Neutrophil (primary cell): ENCODE data around the gene INPP5A.

Experiments used
- H3K27ac ChIP-seq: fragments of 200-600 bp; sonication (generic); 2 replicates; pipeline ENCODE4 v1.5.1; 2016; ENCODE audit warnings: mild to moderate bottlenecking, moderate library complexity
- H3K27me3 ChIP-seq: fragments of 200-600 bp; sonication (generic); 2 replicates; pipeline ENCODE4 v1.6.0; 2016; ENCODE audit warnings: mild to moderate bottlenecking
- H3K36me3 ChIP-seq: fragments of 200-600 bp; sonication (generic); 2 replicates; pipeline ENCODE4 v1.5.1; 2017
- H3K4me1 ChIP-seq, 2 experiments: fragments of 200-600 bp in 1 of 2; sonication (generic) in 1 of 2; 1 replicate in 1 of 2; 2 replicates in 1 of 2; pipeline versions ENCODE4 v1.5.1 to v1.6.1; 2013 to 2016; ENCODE audit warnings: low read depth in 1 of 2, low read length in 1 of 2, mild to moderate bottlenecking in 1 of 2, moderate library complexity in 1 of 2; ENCODE audit not compliant: control insufficient read depth in 1 of 2, insufficient read depth in 1 of 2
- H3K4me3 ChIP-seq, 2 experiments: fragments of 200-600 bp in 1 of 2; sonication (generic) in 1 of 2; 1 replicate in 1 of 2; 2 replicates in 1 of 2; pipeline ENCODE4 v1.5.1; 2013 to 2016; ENCODE audit warnings: low read depth in 1 of 2, low read length in 1 of 2, mild to moderate bottlenecking in 1 of 2, moderate library complexity in 1 of 2
- H3K9me3 ChIP-seq: fragments of 200-600 bp; sonication (generic); 2 replicates; pipeline ENCODE4 v1.5.1; 2016
- CTCF ChIP-seq: fragments of 200-600 bp; sonication (generic); IDR thresholded peaks from 2 replicates; pipeline ENCODE4 v1.5.1; 2016; ENCODE audit warnings: antibody characterized with exemption

The INPP5A gene

GRCh38 chr10:132631338-132631735 is 93.8 kb downstream of the INPP5A start:
- Histone ChIP-seq H3K36me3 (no peaks in the 10 kb centered on the region), H3K4me1 (peaks cover 9 to 15% of the 10 kb centered on the region in 2 experiments), H3K9me3 (no peaks in the 10 kb centered on the region), H3K4me3 (no peak overlapping the region), H3K27ac (no peak overlapping the region), H3K27me3 (no peaks in the 10 kb centered on the region)
- TF ChIP-seq CTCF = no peak

- Histone ChIP-seq H3K4me1 (peaks cover 9 to 15% of the 10 kb centered on the region in 2 experiments), H3K4me3 (no peak overlapping the region)
Measured at GRCh38 chr10:132632091-132632561, 94.5 kb downstream of the INPP5A start.

DNA sequence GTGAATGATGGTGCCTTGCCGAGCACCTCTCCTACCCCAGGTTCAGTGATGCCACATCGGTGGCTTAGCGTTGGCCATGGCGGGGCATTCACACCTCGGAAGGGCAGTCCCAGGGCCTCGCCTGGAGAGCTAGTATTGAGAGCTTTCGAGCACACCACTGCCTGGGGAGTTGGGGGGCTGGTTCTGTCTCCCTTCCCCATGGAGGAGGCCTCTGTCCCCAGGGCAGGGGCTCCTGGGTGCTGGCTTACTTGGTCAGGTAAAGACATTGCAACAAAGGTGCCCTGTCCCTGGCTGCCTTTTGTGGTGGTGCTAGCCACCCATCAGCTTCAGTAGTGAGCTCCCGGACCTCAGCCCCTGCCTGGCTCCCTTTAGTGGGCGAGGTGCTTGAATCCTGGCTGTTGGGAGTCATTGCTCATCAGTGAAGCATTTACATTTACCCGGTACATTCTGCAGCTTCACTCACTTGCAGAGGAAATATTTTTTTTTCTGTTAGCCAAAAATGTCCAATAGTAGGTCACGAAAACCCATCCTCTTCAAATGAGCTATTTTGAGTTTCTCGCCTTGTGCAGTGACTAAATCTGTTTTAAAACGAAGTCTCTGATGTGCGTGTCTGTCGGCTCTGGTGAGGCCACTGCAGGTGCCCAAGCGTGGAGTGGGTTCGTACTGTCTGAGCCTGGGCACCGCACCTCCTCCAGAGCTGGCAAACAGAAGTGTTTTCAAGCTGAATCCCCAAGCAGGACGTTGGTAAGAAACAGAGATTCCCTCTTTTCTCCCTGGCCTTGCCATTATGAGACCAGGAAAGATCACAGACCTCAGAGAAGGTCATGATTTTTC is 95.5 kb downstream of the INPP5A start:
- Histone ChIP-seq H3K36me3 (no peaks in the 10 kb centered on the region), H3K9me3 (no peaks in the 10 kb centered on the region), H3K4me3 (no peak overlapping the region), H3K4me1 (peaks cover 7 to 9% of the 10 kb centered on the region in 2 experiments), H3K27me3 (no peaks in the 10 kb centered on the region), H3K27ac (no peak overlapping the region)
- no peak for TF ChIP-seq CTCF

More at GRCh38 chr10:132632091-132632561, 94.5 kb downstream of the INPP5A start:
- Histone ChIP-seq H3K27me3 (no peaks in the 10 kb centered on the region), H3K36me3 (no peaks in the 10 kb centered on the region), H3K9me3 (no peaks in the 10 kb centered on the region), H3K27ac (no peak overlapping the region)
- no peak for TF ChIP-seq CTCF

GRCh38 chr10:132634241-132634946 is 96.8 kb downstream of the INPP5A start:
- Histone ChIP-seq H3K9me3 (no peaks in the 10 kb centered on the region), H3K4me1 (no peaks in the 10 kb centered on the region), H3K4me3 (no peak overlapping the region), H3K36me3 (no peaks in the 10 kb centered on the region), H3K27me3 (no peaks in the 10 kb centered on the region), H3K27ac (no peak overlapping the region)
- no peak for TF ChIP-seq CTCF

- H3K27ac ChIP-seq = no peak overlapping the region
- no peaks in the 10 kb centered on the region for H3K4me1 ChIP-seq
- TF ChIP-seq CTCF = no peak
- no peaks in the 10 kb centered on the region for H3K27me3 ChIP-seq
- H3K36me3 ChIP-seq = no peaks in the 10 kb centered on the region
- no peak overlapping the region for H3K4me3 ChIP-seq
- H3K9me3 ChIP-seq = no peaks in the 10 kb centered on the region
Measured at GRCh38 chr10:132634947-132635271, 97.3 kb downstream of the INPP5A start.
